GM21526 (cell line): ENCODE data around the gene KIFC1.
"Not testable (repeated sequence)": the region's sequence is repeated elsewhere in the genome, so short reads cannot be mapped to it uniquely, and the experiment has no call there.

Experiments
- ATAC-seq: cut with Tn5 transposase; IDR thresholded peaks from one replicate; pipeline ENCODE4 v1.9.1; 2021; ENCODE audit warnings: moderate library complexity; ENCODE audit not compliant: unreplicated experiment, low FRiP score

Gene KIFC1

GRCh38 chr6:33373960-33374910, 17.4 kb upstream of the KIFC1 start:
- no peak for ATAC-seq

GRCh38 chr6:33375143-33375671, 16.4 kb upstream of the KIFC1 start:
- ATAC-seq, result no peak

- ATAC-seq, result no peak
Observed at GRCh38 chr6:33377171-33377570, 14.5 kb upstream of the KIFC1 start.

GRCh38 chr6:33379184-33379583, 12.4 kb upstream of the KIFC1 start:
- ATAC-seq, result not testable (repeated sequence)

- ATAC-seq, result no peak
Observed at GRCh38 chr6:33380272-33380981, 11.2 kb upstream of the KIFC1 start.

GRCh38 chr6:33383427-33384185, 8.0 kb upstream of the KIFC1 start:
- ATAC-seq, result no peak

- no peak for ATAC-seq
Observed at GRCh38 chr6:33384581-33385020, 7.0 kb upstream of the KIFC1 start.

GRCh38 chr6:33390173-33390572, 1.4 kb upstream of the KIFC1 start:
- ATAC-seq, result no peak

- no peak for ATAC-seq
Observed at GRCh38 chr6:33390767-33391277, 801 bp upstream of the KIFC1 start.

GRCh38 chr6:33391922-33392594, 435 bp downstream of the KIFC1 start:
- peak; percentile 6 for ATAC-seq

GRCh38 chr6:33392595-33392948, 949 bp downstream of the KIFC1 start:
- no peak for ATAC-seq

- no peak for ATAC-seq
Observed at GRCh38 chr6:33392979-33393378, 1.4 kb downstream of the KIFC1 start.

GRCh38 chr6:33397541-33397940, 5.9 kb downstream of the KIFC1 start:
- no peak for ATAC-seq

GRCh38 chr6:33398601-33399000, 7.0 kb downstream of the KIFC1 start:
- ATAC-seq, result not testable (repeated sequence)

GRCh38 chr6:33399881-33400280, 8.3 kb downstream of the KIFC1 start:
- not testable (repeated sequence) for ATAC-seq

- no peak for ATAC-seq
Observed at GRCh38 chr6:33404884-33405283, 13.3 kb downstream of the KIFC1 start.

- no peak for ATAC-seq
Observed at GRCh38 chr6:33405386-33405940, 13.8 kb downstream of the KIFC1 start.

GRCh38 chr6:33406126-33406525, 14.5 kb downstream of the KIFC1 start:
- ATAC-seq, result no peak

- ATAC-seq, result no peak
Observed at GRCh38 chr6:33407132-33407718, 15.6 kb downstream of the KIFC1 start.
